ENCODE results near the gene TOGARAM2. TPM values are rescaled to one million over a fixed set of nuclear protein-coding genes. Genes with fewer than 3 reads are reported as not detected.

TOGARAM2 gene
- total and polyA plus RNA-seq, 2 of the 8 experiments (the other 6 are each of a cell fraction or from before 2014, with no cell fraction given) = 0.42 to 1.4 TPM

DNA sequence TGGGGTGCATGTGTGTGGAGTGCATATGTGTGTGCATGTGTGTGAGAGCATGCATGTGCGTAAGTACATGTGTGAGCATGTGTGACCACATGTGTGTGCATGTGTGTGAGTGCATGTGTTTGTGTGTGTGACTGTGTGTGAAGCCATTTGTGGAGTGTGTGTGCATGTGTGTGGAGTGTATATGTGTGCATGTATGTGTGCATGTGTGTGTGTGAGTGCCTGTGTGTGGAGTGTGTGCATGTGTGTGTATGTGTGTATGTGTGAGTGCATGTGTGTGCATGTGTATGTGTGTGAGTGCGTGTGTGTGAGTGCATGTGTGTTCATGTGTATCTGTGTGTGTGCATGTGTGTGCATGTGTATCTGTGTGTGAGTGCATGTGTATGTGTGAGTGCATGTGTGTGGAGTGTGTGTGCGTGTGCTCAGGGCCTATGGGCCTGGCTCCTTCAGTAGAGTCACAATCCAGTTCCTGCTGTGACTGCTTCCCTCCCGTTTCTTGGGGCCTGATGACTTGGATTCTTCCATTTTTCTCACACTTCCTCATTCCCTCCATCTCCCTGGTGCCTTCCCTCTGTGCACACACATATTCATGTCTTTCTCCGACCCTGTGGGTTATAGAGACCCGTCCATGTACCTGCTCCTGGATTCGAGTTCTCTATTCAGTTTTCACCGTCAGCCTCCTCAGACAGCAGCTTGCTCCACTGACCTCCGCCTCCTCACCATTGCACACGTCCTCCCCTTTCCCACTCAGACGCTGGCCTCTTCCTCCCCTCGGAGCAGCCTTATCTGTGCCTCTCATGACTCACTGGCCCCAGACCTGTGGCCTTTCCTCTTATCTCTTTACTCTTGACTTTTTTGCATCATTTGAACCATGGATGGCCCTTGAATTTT is 25.2 kb downstream of the TOGARAM2 start:
- Histone ChIP-seq H3K18ac (ENCODE audit: extremely low read depth, low read length) (no peak overlapping the region), H2BK12ac (ENCODE audit: low read depth, low read length) (peak overlapping the region; percentile 39; the same call in 1 of the 2 replicates), H3K79me1 (ENCODE audit: low read depth, low read length) (no peaks in the 10 kb centered on the region; the same call in 1 of the 2 replicates), H2BK15ac (ENCODE audit: low read length) (peak overlapping the region; percentile 53; the same call in 1 of the 2 replicates), H3K27me3 (replicated peaks in 1 of 4; ENCODE audit: control insufficient read depth in 3 of 4, extremely low read depth in 1 of 4, insufficient read depth in 3 of 4, low read length in 3 of 4) (no peaks in the 10 kb centered on the region), H3K4me2 (ENCODE audit: insufficient read depth in 1 of 2, low read depth in 2 of 2, low read length in 2 of 2) (no peak overlapping the region), H3K56ac (replicated peaks; ENCODE audit: insufficient read length, low read depth, low read length) (peak overlapping the region; percentile 79), H2BK120ac (replicated peaks; ENCODE audit: low read depth, low read length) (no peak overlapping the region), H4K5ac (ENCODE audit: insufficient read length, low read depth, low read length) (no peak overlapping the region), H2AFZ (ENCODE audit: low read length) (no peak overlapping the region), H3K79me2 (ENCODE audit: control insufficient read depth in 1 of 2, insufficient read depth in 2 of 2, low read length in 2 of 2) (no peaks in the 10 kb centered on the region), H3K4ac (replicated peaks; ENCODE audit: insufficient read length, low read depth, low read length) (no peak overlapping the region), H3K36me3 (ENCODE audit: control insufficient read depth in 2 of 4, insufficient read depth in 4 of 4, low read length in 3 of 4) (no peaks in the 10 kb centered on the region; a peak in 1 of 8 replicates), H3K9me3 (ENCODE audit: insufficient read depth in 2 of 2, low read depth in 1 of 2, low read length in 1 of 2) (peaks cover 0 to 12% of the 10 kb centered on the region in 2 experiments; a peak in 1 of 4 replicates), H3K9ac (replicated peaks in 1 of 4; ENCODE audit: extremely low read depth in 1 of 4, low read depth in 3 of 4, low read length in 3 of 4) (no peak overlapping the region), H3K27ac (ENCODE audit: low read depth, low read length) (no peak overlapping the region), H3K23me2 (ENCODE audit: low read depth, low read length) (peaks cover 13% of the 10 kb centered on the region), H4K20me1 (replicated peaks in 1 of 2; ENCODE audit: control insufficient read depth in 1 of 2, insufficient read depth in 2 of 2, low read length in 2 of 2) (peaks cover 0 to 13% of the 10 kb centered on the region in 2 experiments), H2BK20ac (ENCODE audit: low read length) (no peak overlapping the region), H2BK5ac (ENCODE audit: low read depth, low read length) (no peak overlapping the region), H2AK5ac (ENCODE audit: low read depth, low read length) (peak overlapping the region; percentile 75; the same call in 1 of the 2 replicates), H3K14ac (ENCODE audit: insufficient read length) (no peak overlapping the region), H3K23ac (ENCODE audit: insufficient read length) (no peak overlapping the region), H3K4me1 (replicated peaks in 1 of 4; ENCODE audit: control insufficient read depth in 3 of 4, insufficient read depth in 4 of 4, low read length in 3 of 4) (peaks cover 0 to 6% (median 4%) of the 10 kb centered on the region in 4 experiments; a peak in 5 of 7 replicates), H3K4me3 (ENCODE audit: extremely low read depth in 1 of 4, insufficient read depth in 2 of 4, low read depth in 3 of 4, low read length in 4 of 4) (no peak overlapping the region), H4K91ac (replicated peaks; ENCODE audit: insufficient read length, low read length) (peak overlapping the region; percentile 40), H4K8ac (ENCODE audit: extremely low read depth, insufficient read depth, low read length) (no peak overlapping the region)
- FAIRE-seq (no peak), DNase-seq (ENCODE audit: low read depth in 1 of 2, low spot score in 2 of 2) (no peak)
- ChIA-PET CTCF (ENCODE audit: partially characterized antibody) (no interaction called here), POLR2A (ENCODE audit: partially characterized antibody) (no interaction called here)
- 66% methylated on average over 12 of the region's 12 CpGs; no CpG with 5 or more reads in 1 of the 2 experiments for WGBS, 2 experiments (ENCODE audit: extremely low coverage in 1 of 2, insufficient coverage in 1 of 2, insufficient read length in 1 of 2, insufficient replicate concordance in 2 of 2, low coverage in 1 of 2, low lambda C conversion rate in 2 of 2, missing lambda C conversion rate in 1 of 2)
- no peak for TF ChIP-seq CBX8 (IDR thresholded peaks at IDR 0.05; ENCODE audit: borderline replicate concordance, low read depth, low read length)
- TF ChIP-seq SAP30 (IDR thresholded peaks at IDR 0.05; ENCODE audit: insufficient read depth, insufficient replicate concordance, low read length) = no peak
- no peak for TF ChIP-seq HDAC6 (IDR thresholded peaks at IDR 0.05; ENCODE audit: low read depth, low read length)
- TF ChIP-seq KDM4A (IDR thresholded peaks at IDR 0.05; ENCODE audit: low read depth, low read length, severe bottlenecking) = no peak

Data from H1 (cell line).